ENCODE measurements around the gene MS4A14.
A peak's percentile ranks its signal among the peaks of the same experiment; 100 is the strongest.
"Not testable (repeated sequence)": the region's sequence is repeated elsewhere in the genome, so short reads cannot be mapped to it uniquely, and the experiment has no call there.

The MS4A14 gene, protein sequence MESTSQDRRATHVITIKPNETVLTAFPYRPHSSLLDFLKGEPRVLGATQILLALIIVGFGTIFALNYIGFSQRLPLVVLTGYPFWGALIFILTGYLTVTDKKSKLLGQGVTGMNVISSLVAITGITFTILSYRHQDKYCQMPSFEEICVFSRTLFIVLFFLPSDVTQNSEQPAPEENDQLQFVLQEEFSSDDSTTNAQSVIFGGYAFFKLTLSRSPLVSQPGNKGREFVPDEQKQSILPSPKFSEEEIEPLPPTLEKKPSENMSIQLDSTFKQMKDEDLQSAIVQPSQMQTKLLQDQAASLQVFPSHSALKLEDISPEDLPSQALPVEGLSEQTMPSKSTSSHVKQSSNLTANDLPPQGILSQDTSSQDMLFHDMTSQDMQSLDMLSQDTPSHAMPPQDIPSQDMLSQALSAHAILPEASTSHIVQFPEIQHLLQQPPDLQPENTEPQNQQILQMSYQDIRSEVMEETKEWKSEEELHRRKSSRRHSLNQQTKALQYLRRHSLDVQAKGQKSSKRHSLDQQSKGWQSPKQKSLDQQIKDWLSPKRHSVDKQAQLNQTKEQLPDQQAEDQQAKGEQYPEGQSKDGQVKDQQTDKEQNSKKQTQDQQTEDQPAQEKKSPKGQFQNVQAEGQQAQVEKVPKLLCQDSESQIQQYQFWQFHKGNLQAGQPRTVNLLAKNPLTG

DNA sequence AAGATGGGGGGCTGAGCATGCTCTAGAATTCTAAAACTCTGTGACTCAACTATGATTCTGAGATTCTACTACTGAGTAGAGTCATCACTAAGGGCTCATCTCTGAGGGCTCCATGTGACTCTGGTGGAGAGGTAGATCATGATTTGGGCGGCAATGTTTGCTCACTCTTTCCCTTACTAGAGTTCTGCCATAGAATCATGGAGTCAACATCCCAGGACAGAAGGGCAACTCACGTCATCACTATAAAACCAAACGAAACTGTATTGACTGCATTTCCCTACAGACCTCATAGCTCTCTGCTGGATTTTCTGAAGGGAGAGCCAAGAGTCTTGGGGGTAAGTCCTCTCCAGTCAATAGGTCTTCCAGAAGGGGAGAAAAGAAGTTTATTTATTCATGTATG lies at the start of gene MS4A14:
Gene MS4A14, plus strand, starts transcription at position 78 of the 400 bp plus-strand sequence. Its CDS starts 120 bp downstream, at position 198.
- no peak for DNase-seq

DNA sequence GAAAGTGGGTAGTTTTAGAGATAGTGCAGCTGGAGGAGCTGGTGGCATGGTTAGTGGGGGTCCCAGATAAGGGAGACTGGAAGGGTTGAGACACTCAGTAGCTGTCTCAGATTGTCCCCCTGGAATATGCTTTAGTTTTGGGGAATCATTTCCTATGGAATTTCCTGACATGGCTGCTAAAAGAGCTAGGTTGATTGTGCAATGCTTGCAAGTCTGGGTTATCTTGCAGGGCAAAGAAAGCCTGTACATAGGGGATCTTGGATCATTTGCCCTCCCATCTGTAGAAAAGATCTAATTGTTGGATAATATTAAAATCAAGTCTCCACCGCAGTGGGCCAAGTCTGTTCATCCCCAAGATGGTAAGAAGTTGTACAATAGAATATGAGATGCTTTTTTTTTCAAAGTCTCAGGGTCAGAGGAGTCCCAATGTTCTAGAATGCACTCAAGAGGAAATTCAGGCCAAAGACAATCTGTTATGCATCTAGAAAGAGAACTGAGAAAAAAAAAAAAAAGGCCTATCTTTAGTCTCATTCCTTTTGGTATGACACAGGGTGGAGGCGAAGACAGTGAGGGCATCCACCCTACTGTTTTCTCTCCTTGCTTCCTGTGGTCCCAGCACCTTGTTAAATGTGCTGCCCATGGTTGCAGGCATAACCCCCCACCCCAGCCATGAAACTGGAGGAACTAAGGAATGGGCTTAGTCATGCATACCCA lies 49.0 kb upstream of the MS4A14 start:
- DNase-seq: no peak

DNA sequence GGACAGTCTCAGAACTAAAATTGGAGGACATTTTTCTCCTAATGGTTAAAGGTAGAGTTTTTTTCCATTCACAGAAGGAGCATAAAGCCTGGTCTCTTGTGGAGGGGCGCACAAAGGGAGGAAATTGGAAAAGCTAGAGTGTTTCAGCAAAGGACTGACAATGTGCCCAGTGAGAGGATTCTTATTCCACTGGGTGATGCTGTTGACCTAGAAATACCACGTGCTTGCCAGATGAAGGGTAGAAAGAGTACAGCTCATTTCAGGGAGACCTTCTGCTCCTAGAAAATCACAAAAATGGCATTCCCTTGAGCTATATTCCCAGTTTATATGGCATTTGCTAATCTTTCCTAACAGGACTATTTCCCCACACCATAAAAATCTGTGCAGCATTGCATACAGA lies 48.1 kb upstream of the MS4A14 start:
- no peak for DNase-seq

GRCh38 chr11:60349990-60350389 lies 46.3 kb upstream of the MS4A14 start:
- no peak for DNase-seq

DNA sequence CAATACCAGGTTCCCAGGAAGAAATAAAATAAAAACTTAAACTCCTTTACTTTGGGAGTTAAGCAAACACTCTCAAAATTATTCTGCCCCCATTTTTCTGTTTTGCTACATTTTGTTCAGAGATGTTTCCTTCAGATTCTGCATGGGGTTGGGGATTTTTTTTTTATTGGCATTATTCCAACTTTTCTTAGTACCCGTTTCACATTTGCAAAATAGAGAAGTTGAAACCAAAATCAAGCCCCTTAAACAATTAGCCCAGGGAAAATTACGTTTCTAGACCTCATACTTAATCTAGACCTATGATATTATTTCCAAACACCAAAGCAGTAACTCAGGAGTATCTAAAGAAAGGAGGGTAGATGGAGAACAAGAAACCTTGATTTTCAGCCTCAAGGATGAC lies 38.5 kb upstream of the MS4A14 start:
- no peak for DNase-seq

- DNase-seq: no peak
Measured at GRCh38 chr11:60360621-60361020, 35.6 kb upstream of the MS4A14 start.

- no peak for DNase-seq
Measured at GRCh38 chr11:60362241-60362640, 34.0 kb upstream of the MS4A14 start.

- peak; percentile 5 to 28 (median 11) for DNase-seq
Measured at GRCh38 chr11:60363542-60364470, 32.5 kb upstream of the MS4A14 start.

DNA sequence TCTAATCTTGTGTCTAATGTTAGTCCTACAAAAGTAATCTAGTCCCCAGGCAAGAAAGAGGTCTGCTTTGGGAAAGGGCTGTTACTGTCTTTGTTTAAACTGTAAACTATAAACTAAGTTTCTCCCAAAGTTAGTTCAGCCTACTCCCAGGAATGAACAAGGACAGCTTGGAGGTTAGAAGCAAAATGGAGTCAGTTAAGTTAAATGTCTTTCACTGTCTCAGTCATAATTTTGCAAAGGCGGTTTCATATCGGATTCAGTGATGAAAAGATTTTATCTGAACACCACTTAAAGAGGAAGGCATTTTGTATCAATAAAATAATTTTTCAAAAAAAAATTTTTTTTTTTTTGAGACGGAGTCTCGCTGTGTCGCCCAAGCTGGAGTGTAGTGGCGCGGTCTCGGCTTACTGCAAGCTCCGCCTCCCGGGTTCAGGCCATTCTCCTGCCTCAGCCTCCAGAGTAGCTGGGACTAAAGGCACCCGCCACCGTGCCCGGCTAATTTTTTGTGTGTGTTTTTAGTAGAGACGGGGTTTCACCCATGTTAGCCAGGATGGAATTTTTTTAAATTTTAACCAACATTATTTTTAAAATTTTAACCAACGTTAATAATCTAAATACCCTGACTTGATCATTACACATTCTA lies 29.9 kb upstream of the MS4A14 start:
- DNase-seq: not testable (repeated sequence)

- DNase-seq: no peak
Measured at GRCh38 chr11:60367009-60367408, 29.2 kb upstream of the MS4A14 start.

DNA sequence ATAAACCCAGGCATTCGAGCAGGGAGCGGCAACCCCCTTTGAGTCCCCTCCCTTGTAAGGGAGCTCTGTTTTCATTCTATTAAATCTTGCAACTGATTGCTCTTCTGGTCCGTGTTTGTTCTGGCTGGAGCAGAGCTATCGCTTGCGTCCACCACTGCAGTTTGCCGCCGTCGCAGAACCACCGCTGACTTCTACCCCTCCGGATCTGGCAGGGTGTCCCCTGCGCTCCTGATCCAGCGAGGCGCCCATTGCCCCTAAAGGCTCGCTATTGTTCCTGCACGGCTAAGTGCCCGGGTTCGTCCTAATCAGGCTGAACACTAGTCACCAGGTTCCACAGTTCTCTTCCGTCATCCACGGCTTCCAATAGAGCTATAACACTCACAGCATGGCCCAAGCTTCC lies 28.4 kb upstream of the MS4A14 start:
- DNase-seq: no peak

GRCh38 chr11:60370252-60370810 lies 25.9 kb upstream of the MS4A14 start:
- DNase-seq: no peak

- DNase-seq: no peak
Measured at GRCh38 chr11:60370811-60371298, 25.4 kb upstream of the MS4A14 start.

GRCh38 chr11:60371386-60371785 lies 24.9 kb upstream of the MS4A14 start:
- DNase-seq: no peak

- DNase-seq: no peak
Measured at GRCh38 chr11:60371854-60372253, 24.4 kb upstream of the MS4A14 start.

GRCh38 chr11:60372767-60373166 lies 23.5 kb upstream of the MS4A14 start:
- DNase-seq: no peak

GRCh38 chr11:60375316-60375715 lies 20.9 kb upstream of the MS4A14 start:
- DNase-seq: no peak

GRCh38 chr11:60376601-60377000 lies 19.7 kb upstream of the MS4A14 start:
- no peak for DNase-seq

GRCh38 chr11:60377401-60378136 lies 18.7 kb upstream of the MS4A14 start:
- no peak for DNase-seq

DNA sequence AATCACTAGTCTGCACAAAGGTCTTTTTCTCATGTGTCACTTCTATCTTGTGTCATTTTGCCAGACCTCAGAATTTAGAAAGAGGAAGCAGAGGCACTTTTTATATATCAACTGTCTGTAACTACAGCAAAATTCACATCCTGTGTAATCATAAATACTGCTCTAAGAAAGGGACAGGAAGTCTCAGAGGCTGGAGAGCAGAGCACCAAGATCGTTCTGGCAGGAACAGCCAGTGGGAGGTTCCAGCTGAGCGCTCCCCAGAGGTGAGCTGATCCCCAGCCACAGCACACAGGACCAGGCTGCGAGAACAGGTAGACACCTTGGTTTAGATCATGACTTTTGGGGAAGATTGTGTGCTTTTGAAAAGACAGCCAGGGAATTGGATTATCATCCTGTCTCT lies 17.9 kb upstream of the MS4A14 start, which contains the start of gene MS4A7:
Gene MS4A7, plus strand, starts transcription at position 179 of the 400 bp plus-strand sequence. CDS start 4,610 bp downstream, outside the sequence.
- DNase-seq: no peak
